ENCODE results near the gene HDHD5. TPM values are rescaled to one million over a fixed set of nuclear protein-coding genes. Genes with fewer than 3 reads are reported as not detected.

HDHD5 gene
- total and polyA plus RNA-seq, 2 of the 13 experiments (the other 11 are each of a cell fraction or from before 2014, with no cell fraction given) = not detected

DNA sequence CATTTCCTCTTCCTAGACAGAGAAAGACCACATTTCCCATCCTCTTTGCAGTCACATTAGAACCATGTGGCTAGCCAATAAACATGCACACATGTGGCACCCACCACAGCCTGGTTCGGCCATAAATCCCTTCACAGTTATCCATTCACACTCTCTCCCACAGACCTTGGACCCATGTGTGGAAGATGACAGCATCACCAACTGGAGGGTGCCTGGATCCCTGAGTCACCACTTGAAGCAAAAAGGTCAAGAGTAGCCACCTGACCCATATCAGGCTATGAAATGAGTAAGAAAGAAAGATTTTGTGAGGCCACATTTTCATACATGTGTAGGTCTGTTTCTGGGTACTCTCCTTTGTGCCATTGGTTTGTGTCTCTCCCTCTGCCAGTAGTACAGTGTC, 28.9 kb downstream of the HDHD5 start:
- intact Hi-C loops (cut with micrococcal nuclease; ENCODE audit: unreplicated experiment) = no loop called here
- no peak for FAIRE-seq
- H3K4me2 ChIP-seq (ENCODE audit: low read depth, low read length) = no peak overlapping the region
- no peak overlapping the region for H3K9ac ChIP-seq (ENCODE audit: insufficient read depth, low read depth, low read length)
- no peak overlapping the region for H3K4me3 ChIP-seq (replicated peaks in 1 of 3; ENCODE audit: insufficient read depth in 1 of 3, low read depth in 2 of 3, low read length in 3 of 3)
- ATAC-seq = no peak
- no peaks in the 10 kb centered on the region for H3K4me1 ChIP-seq (ENCODE audit: insufficient read depth, low read length)
- H4K20me1 ChIP-seq (ENCODE audit: insufficient read depth, low read length) = no peaks in the 10 kb centered on the region
- no peaks in the 10 kb centered on the region for H3K79me2 ChIP-seq (ENCODE audit: insufficient read depth, low read length)
- no peaks in the 10 kb centered on the region for H3K36me3 ChIP-seq (replicated peaks in 1 of 2; ENCODE audit: control insufficient read depth in 1 of 2, insufficient read depth in 2 of 2, low read length in 2 of 2)
- WGBS (ENCODE audit: low lambda C conversion rate) = 0% methylated on average over 1 of the region's 1 CpG
- POLR2A ChIA-PET = no interaction called here
- DNase-seq (ENCODE audit: low spot score) = no peak
- no peaks in the 10 kb centered on the region for H3K9me3 ChIP-seq (ENCODE audit: low read length)
- TF ChIP-seq ZSCAN25 (CRISPR knock-in tag; IDR thresholded peaks at IDR 0.05) (no peak), CCDC6 (CRISPR knock-in tag; IDR thresholded peaks at IDR 0.05) (no peak), NFE2 (CRISPR knock-in tag; IDR thresholded peaks at IDR 0.05) (no peak), ZSCAN29 (CRISPR knock-in tag; conservative IDR thresholded peaks at IDR 0.05) (no peak), ZFP36 (IDR thresholded peaks at IDR 0.05; ENCODE audit: borderline replicate concordance, low read depth, low read length, partially characterized antibody) (no peak), ZNF343 (CRISPR knock-in tag; IDR thresholded peaks at IDR 0.05) (no peak), ZNF468 (CRISPR knock-in tag; IDR thresholded peaks at IDR 0.05) (no peak), ZMAT3 (CRISPR knock-in tag; conservative IDR thresholded peaks at IDR 0.05) (no peak), ZNF143 (CRISPR knock-in tag; IDR thresholded peaks at IDR 0.05) (no peak), TGIF2 (CRISPR knock-in tag; IDR thresholded peaks at IDR 0.05) (no peak), PAF1 (CRISPR knock-in tag; IDR thresholded peaks at IDR 0.05) (no peak), ZNF232 (CRISPR knock-in tag; IDR thresholded peaks at IDR 0.05; ENCODE audit: borderline replicate concordance) (no peak)
- TF ChIP-seq, protein P1, sequence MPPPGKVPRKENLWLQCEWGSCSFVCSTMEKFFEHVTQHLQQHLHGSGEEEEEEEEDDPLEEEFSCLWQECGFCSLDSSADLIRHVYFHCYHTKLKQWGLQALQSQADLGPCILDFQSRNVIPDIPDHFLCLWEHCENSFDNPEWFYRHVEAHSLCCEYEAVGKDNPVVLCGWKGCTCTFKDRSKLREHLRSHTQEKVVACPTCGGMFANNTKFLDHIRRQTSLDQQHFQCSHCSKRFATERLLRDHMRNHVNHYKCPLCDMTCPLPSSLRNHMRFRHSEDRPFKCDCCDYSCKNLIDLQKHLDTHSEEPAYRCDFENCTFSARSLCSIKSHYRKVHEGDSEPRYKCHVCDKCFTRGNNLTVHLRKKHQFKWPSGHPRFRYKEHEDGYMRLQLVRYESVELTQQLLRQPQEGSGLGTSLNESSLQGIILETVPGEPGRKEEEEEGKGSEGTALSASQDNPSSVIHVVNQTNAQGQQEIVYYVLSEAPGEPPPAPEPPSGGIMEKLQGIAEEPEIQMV (CRISPR knock-in tag; IDR thresholded peaks at IDR 0.05; ENCODE audit: low read depth) = no peak
- H3K27ac ChIP-seq (ENCODE audit: extremely low read length, insufficient read depth, low read length) = no peak overlapping the region
- in situ Hi-C loops (cut with HindIII; ENCODE audit: extremely low pct_ligation_motif_present, low pct_unique_long_range_greater_than_20kb) = no loop called here
- no TSS peak for BruUV-seq (replicated peaks)
- H2AFZ ChIP-seq (ENCODE audit: low read length) = no peak overlapping the region
- H3K27me3 ChIP-seq (ENCODE audit: control insufficient read depth in 1 of 2, insufficient read depth in 2 of 2, low read length in 2 of 2) = peaks cover 0 to 2% of the 10 kb centered on the region in 2 experiments; a peak in 1 of 5 replicates
- CTCF ChIA-PET (ENCODE audit: low intra/inter-chr PET ratio, low total read pairs) = no interaction called here

Measured in HepG2 (cell line).